SKM-1 treated with dmso at 0.1 percent for 144 hours (cell line): ENCODE data around the gene BARHL1.

ENCODE experiments used
- DNase-seq: peaks from one replicate; lab custom pipeline; 2025; ENCODE audit not compliant: unreplicated experiment; lab: John Stamatoyannopoulos, UW

The BARHL1 gene

DNA sequence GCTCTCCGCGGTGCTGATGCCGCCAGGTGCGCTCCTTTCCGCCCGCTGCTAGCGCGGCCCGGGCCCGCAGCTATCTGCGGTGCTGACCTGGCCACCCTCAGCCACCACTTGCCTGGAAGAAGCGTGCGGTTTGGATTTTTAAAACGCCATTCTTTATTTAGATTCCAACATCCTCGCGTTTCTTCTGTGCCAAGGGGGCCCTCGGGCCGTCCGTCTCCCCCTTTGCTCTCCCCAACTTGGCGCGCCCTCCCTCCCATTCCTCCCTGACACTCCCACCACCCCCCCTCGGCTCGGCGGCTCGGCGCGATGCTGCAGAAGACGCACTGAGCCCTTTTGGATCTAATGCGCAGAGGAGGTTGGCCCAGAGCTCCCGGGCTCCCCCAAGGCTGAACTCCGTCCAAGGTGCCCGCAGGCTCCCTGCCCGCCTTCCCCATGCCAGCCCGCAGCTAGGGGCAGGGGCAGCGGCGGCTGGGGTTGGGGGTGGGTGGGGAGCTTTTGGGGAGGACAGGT, at the start of gene BARHL1:
Gene BARHL1 (plus strand): TSS at position 331 of the 510 bp plus-strand sequence. CDS start 192 bp downstream, outside the sequence.
- DNase-seq, result no peak

DNA sequence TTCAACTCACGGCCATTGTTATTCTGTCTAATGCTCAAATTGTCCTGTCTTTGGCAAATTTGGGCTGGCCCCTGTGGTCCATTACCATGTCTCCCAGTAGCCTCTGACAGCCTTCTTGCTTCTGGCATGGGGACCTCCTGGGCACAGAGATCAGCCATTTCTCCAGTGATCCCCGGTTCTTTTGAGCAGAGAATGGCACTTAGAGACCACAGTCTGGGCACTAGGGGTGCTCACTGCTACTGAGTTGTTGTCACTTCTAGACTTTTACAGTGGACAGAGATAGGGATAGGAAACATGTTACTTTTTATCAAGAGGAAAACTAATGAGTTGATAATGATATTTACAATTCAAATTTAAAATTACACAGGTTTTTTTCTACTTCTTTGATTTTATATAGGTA, 47.6 kb upstream of the BARHL1 start:
- no peak for DNase-seq

DNA sequence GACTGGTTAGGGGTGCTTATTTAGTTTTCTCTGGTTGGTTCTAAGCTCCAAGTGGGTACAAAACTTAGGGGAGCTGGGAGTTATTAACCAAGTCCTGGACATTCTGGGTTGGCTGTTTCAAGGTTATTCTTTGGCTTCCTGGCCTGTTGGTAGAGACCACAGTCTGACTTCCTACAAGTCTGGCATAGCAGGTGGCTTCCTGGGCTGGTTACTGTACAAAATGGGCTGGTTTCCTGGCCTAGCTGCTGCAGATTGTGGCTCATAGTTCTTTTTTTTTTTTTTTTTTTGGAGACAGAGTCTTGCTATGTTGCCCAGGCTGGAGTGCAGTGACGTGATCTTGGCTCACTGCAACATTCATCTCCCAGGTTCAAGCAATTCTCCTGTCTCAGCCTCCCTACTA, 46.3 kb upstream of the BARHL1 start:
- no peak for DNase-seq

DNA sequence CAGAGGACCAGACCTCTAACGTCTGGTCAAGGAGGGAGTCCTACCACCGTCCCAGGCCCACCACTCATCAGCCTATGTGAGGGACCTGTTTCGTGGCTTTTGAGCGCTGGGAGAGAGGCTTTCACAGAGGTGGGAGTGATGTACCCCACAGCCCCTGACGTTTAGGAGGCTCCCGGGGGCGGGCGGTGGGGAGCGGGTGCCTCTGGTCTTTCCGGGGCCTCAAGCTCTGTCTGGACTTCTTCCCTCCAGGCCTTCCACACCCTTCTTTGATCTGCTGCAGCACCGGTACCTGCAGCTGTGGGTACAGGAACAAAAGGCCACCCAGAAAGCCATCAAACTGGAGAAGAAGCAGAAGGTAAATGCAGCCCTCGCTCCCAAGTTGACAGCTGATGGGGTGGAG, 45.1 kb upstream of the BARHL1 start:
- DNase-seq, result no peak

DNA sequence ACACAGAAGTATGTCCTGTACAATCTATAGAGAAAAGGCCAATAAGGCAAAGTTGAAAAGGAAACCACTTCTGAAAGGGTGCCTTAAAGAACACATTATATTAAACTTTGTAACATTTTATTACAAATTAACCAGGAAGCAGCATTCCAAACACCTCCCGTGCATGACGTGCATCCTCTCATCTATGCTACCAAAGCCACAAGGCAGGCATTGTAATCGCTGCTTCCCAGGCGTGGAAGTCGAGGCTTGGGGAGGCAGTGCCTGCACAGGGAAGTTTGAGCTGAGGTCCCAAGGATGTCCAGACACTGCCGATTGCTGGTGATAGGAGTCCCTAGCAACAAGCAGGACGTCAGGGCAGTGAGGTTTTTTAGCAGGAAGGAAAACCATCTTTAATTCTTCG, 44.3 kb upstream of the BARHL1 start:
- no peak for DNase-seq

DNA sequence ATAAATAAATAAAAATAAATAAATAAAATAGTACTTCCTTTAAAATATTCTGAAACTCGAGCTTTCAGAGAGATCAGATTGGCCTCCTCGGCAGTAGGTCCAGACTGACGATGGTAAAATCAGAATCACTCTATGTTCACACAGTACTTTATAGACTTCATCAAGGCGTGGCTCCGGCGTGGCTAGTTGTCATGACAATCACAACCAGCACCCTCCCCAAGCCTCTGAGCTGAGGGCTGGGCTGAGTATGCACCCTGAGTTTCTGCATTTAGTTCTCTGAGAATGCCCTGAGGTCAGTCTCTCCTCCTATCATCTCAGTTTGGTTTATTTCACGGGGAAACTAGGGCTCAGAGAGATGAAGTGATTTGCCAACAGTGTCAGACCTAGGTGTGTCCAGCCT, 43.3 kb upstream of the BARHL1 start:
- no peak for DNase-seq

DNA sequence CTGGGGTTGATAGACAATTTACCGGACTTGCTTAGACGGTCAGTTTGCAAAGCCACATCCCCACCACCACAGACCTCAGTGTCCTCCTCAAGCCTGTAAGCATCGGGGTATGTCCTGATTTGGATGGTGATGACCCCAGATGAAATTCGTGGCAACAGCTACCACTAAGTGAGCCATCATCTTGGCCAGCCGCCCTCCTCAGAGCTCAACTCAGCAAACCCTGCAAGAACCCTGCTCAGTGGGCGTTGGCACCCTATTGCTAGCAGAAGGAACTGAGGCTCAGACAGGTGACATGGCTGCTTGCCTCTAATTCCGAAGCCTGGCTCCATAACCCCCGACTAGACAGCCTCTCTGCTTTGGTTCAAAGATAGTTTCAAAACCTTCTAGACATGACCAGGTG, 41.4 kb upstream of the BARHL1 start:
- DNase-seq, result no peak

DNA sequence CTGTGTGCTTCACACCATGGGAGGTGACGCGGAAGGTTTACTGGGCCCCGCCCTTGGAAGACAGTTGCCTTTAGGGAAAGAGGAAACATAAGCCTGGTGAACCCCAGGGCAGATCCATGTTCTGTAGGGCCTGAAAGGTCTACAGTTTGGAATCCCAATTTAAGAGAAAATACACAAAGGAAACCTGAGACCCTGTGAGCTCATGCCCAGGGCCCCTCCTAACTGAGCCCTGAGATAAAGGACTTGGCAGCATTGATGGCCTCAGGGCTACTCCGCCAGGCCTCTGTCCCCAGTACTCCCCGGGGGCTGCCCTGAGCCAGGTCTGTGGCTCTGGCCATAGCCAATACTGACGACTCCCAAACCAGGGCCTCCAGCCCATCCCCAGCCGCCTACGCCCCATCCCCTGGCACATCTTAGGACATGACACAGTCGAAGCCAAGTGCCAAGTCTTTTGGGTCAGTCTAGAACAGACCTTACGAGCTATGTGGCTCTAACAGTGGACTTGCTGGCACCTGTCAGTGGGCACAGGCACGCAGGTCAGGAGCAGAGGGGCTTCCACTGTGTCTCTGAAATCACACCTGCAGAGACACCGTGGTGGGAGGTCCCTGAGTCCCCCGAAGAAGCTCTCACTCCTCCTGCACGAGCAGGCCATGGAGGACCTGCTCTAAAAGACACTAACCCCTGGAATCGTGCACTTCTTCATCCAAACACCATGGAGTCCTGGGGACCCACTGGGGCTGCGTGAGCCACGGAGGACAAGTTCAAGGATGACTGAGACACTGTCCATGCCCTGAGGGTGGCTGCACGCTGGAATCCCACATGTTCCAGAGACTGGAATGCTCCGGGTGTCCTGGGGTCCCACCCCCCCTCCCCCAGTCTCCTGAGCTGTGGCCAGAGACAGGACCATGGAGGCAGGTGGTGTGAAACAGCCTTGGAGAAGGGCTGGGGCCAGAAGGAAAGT, 40.3 kb upstream of the BARHL1 start:
- no peak for DNase-seq

DNA sequence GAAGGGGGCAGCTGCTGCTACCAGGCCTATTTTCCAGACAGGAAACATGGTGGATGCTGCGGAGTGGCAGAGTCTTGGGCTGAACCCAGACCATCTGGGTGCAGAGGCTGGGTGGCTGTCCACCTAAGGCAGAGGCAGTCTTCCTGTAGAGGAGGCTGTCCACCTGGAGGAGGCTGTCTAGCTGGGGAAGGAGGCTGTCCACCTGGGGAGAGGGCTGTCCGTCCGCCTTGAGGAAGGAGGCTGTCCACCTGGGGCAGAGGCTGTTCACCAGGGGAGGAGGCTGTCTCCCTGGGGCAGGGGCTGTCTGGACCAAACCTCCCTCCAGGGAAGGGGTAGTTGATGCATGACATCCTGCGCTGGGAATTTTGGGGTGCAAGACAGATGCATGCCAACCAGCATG, 39.2 kb upstream of the BARHL1 start:
- DNase-seq, result no peak

DNA sequence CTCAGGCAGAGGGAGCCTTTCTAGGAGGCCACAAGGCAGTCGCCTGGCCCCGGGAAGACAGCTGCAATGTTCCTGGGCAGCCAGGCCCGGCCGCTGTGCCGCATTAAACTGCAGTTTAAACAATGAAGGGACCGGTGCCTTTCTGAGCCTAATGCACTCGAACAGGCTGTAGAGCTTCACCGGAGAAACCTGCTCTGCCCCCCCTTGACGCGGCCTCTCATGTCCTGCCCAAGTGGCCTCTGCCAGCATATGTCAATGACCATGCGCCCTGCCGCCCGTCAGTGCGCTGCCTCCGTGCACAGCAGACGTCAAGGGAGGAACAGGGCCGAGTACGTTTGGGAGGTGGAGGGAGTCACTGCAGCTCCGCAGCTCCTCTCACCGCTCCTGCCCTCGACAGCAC, 38.4 kb upstream of the BARHL1 start:
- no peak for DNase-seq

DNA sequence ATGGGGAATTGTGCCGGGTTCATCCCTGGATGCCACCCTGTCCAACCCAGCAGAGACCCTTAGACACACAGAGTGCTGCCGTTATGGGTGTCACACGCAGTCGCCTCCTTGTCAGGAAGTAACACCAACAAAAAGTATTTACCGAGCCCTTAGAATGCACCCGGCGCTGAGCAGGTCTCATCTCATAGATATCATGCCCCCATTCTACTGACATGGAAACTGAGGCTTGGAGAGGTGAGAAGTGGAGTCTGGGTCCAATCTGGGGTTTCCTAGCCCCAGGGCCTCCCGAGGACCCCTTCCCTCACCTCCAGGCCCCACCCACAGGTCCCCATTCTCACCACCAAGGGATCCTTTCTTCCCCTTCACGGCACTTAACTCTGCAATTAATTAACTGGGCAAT, 36.8 kb upstream of the BARHL1 start:
- DNase-seq, result no peak

DNA sequence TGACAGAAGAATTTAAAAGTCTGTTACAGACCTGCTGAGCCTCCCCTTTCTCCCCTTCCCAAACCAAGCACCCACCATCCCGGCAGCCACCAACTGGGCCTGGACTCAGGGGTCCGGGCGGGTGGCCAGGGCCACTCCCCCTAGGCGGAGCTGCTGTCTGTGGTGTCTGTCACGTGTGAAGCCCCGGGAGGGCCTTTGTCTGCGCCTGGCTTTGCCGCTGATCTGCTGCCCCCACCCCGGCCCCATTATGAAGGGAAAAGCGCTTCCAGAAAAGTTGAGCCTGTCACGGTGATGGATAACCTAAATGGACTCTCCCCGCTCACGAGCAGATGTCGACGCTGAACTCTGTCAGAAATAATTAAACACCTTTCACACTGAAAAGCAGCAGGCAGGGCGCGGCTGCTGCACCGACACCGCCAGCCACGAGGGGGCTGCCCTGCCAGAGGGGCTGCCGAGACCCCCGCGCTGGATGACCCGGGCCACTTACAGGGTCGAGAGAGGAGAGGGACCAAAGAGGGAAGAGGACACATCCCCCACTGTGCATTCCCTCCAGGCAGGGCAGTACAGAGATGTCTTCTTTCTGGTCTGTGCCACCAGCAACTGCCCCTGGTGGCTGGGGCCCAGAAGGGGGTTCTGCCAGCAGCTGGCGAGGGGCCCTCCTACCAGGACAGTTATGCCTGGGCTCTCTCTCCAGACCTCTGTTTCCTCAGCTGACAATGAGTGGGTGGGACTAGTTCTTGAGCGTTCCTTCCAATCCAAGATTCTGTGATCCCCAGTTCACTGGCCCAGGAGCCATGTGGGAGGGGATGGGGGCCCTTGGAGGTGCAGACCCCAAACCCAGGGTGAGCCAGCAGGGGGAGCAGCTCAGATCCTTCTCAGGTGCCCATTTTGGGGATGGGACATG, 36.0 kb upstream of the BARHL1 start:
- no peak for DNase-seq

DNA sequence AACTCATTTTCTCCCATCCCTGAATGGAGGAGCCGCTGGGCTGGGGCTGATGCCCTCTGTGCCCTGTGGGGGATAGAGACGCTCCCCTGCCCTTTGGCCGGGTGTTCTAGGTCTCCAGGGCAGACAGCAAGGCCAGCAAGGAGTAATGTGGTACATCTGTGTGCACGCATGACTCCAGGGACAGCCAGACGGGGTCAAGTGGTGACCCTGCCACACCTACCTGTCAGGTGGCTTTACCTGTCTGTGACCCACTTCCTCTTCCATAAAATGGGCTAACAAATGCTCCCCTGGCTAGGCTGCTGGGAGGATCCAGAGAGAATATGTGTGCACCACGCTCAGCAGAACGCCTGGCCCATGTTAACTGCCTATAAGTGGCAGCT, 35.4 kb upstream of the BARHL1 start:
- DNase-seq, result no peak

DNA sequence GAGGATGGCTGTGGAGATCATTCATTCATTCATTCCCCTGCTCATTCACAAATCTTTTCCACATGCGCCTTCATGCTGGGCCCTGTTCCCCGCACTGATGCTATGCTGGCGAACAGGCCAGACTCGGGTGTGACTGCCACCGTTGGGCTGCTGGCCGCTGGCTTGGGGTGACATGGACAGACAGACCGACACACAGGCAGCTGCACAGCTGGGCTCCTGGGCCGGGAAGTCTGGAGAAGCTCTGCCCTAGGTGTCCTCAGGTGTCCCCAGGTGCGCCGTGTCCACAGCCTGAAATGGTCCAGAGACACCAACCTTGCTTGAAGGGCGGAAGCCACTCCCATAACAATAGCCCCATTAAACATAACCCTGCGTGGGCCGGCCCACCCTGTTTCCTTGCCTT, 35.0 kb upstream of the BARHL1 start:
- no peak for DNase-seq

DNA sequence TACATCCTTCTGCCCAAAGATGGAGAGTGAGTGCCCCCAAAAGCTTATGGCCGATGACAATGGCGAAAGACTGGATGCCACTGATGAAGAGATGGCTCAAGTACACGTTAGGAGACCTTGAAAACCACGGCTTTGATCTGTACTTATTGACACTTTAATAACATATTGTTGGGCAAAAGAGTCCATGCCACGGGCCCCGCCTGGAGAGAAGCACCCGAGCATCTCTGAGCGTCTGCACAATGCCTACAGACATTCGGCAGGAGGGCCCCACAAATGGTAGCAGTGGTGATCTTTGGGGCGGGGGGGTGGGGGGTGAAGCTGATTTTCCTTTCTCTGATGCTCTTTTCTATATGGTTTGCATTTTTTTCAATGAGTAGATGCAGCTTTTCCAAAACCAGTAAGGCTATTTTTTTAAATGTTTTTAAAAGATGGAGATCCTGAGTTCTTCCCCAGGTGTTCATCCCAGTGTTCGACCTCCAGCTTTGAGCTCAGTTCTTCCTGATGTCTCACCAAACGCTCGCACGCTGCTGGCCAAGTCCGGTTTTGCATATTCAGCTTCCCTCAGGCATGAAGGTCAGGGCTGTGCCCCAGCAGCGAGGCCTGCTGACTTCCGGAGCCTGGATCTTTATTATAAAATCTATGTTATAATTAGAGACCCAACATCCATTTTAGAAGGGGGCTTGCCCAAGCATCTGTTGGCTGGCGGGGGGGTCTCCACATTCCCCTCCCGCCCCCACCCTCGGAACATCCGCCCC, 34.3 kb upstream of the BARHL1 start:
- no peak for DNase-seq

DNA sequence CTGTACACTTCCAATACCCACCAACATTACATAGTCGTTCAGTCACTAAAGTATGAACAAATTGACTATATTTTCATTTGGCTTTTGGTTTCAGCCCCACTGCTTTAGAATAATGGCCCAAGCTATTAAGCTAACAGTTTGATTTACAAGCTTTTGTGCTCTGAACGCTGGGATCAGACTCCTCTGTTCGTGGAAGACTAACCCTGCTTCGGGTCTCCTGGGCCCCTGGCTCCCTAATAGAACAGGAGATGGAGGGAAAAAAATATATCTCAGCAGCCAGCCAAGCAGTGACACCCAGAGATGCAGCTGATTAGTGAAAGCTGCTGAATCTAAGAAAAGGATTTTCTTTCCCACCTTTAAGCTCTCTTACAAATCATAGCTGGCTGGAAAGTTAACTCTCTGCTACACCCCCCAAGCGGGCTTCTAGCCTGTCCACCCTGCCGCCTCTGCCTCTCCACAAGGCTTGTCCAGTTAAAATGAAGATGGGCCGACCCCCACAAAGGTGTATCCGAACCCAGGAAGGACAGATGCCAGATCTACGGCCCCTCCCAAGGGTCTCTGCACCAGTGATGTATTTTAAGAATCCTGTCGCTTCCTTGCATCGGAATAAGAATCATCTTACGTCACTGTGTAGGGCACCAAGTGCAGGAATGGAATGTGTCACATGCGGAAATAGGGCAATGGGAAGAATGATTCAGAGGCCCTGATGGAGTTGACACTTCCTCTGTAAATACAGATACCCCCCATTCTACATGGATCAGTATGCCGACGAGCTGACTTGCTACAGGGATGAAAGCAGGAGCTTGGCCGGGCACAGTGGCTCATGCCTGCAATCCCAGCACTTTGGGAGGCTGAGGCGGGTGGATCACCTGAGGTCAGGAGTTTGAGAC, 33.4 kb upstream of the BARHL1 start:
- no peak for DNase-seq

DNA sequence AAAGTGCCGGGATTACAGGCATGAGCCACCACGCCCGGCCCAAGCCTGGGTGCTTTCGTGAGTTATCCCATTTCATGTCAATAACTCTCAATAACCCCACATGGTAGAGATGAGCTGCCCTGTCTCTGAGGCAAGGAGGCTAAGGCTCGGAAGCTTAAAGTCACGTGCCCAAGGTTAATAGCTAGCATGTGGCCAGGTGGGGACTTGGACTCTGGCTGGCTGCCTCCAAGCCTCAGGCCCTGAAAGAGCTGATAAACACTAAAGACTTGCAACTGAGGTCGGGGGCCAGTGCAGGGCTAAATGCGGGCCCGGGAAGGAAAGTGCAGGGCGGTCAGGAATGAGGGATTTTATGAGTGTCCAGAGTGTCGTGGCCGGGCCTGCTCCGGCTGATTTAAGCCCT, 30.9 kb upstream of the BARHL1 start:
- no peak for DNase-seq

DNA sequence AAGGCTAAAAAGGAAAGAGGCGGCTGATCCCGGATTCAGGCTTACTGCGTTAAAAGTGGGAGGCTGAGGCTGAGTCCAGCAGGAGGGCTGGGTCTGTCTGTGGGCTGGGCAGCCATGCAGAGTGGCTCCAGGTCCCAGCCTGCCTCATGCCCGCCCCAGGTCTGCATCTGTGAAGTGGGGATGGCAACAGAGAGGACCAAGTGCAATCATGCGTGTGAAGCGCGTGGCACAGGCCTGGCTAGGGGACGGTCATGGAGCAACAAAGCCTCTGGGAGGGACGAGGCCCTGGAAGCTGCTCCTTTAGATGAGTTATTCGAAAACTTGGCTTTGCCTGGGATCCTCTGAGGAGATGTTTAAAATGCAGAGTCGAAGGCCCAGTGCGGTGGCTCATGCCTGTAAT, 30.4 kb upstream of the BARHL1 start:
- no peak for DNase-seq

DNA sequence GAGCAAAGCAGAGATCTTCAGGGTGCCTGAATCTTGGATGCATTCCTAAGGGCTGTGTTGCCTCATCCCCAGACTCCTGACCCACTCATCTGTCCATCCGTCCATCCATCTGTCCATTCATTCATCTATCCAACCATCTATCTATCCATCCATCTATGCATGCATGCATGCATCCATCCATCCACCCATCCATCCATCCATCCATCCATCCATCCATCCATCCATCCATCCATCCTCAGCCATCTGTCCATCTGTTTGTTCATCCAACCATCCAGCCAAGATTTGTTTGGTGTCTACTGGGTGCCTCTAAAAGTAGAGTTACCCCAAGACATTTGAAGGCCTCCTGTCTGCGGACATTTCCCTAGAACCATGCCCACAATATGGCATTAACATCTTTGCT, 27.7 kb upstream of the BARHL1 start:
- DNase-seq, result no peak

DNA sequence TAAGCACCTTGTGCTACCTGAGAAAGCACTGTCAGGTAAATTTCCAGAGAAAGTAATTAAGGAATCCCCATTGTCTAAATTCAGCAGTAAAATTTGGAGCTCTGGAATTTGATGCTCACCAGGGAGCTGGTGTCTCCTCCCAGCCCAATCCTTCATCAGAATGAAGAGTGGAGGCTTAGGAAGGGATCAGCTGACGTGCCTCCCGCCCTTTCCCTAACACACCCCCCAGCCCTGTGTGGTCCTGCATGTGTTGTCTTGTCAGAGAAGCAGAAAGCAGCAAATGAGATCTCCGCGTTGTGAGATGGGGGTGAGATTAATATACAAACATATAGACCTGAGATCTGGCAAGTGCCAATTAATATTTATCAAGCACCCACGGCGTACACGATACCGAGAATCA, 26.9 kb upstream of the BARHL1 start:
- DNase-seq, result no peak
